ENCODE measurements around the gene CFDP1. TPM values are rescaled to one million over a fixed set of nuclear protein-coding genes. Genes with fewer than 3 reads are reported as not detected.

The CFDP1 gene
- total and polyA plus RNA-seq, 2 of the 13 experiments (the other 11 are each of a cell fraction or from before 2014, with no cell fraction given), result 78.6 to 153 TPM

GRCh38 chr16:75420987-75421819 is 12.1 kb downstream of the CFDP1 start:
- peak; percentile 73 for DNase-seq (ENCODE audit: low spot score)
- CTCF ChIA-PET (ENCODE audit: low intra/inter-chr PET ratio, low total read pairs), result no interaction called here
- H3K9me3 ChIP-seq (ENCODE audit: low read length), result no peaks in the 10 kb centered on the region
- H3K4me2 ChIP-seq (ENCODE audit: low read depth, low read length), result peak overlapping the region; percentile 67
- POLR2A ChIA-PET, result interaction anchor here (0.6 to 3.5 kb wide), 4 partner anchors 13 to 116 kb away, joined by 3 to 18 read pairs (median 3); partner anchors contain the start of gene CFDP1
- TSS peak; percentile 6 for BruUV-seq (replicated peaks)
- H3K4me1 ChIP-seq (ENCODE audit: insufficient read depth, low read length), result peaks cover 85% of the 10 kb centered on the region
- intact Hi-C loops (cut with micrococcal nuclease; ENCODE audit: unreplicated experiment), result no loop called here
- FAIRE-seq, result no peak
- peak overlapping the region; percentile 49 for H3K27ac ChIP-seq (ENCODE audit: extremely low read length, insufficient read depth, low read length)
- H3K4me3 ChIP-seq (replicated peaks in 1 of 3; ENCODE audit: insufficient read depth in 1 of 3, low read depth in 2 of 3, low read length in 3 of 3), result peak overlapping the region in 1 of 3 experiments; percentile 10; a peak in 1 of 6 replicates
- no peaks in the 10 kb centered on the region for H3K27me3 ChIP-seq (ENCODE audit: control insufficient read depth in 1 of 2, insufficient read depth in 2 of 2, low read length in 2 of 2)
- 62% methylated on average over 8 of the region's 8 CpGs for WGBS (ENCODE audit: low lambda C conversion rate)
- H3K79me2 ChIP-seq (ENCODE audit: insufficient read depth, low read length), result peaks cover 88% of the 10 kb centered on the region
- no peak overlapping the region for H2AFZ ChIP-seq (ENCODE audit: low read length)
- H4K20me1 ChIP-seq (ENCODE audit: insufficient read depth, low read length), result 0 out of 2 replicates have a peak, but pooled peaks cover 4% of the 10 kb centered on the region
- peak; percentile 89 for ATAC-seq
- in situ Hi-C loops (cut with HindIII; ENCODE audit: extremely low pct_ligation_motif_present, low pct_unique_long_range_greater_than_20kb), result no loop called here
- no peaks in the 10 kb centered on the region; a peak in 1 of 5 replicates for H3K36me3 ChIP-seq (replicated peaks in 1 of 2; ENCODE audit: control insufficient read depth in 1 of 2, insufficient read depth in 2 of 2, low read length in 2 of 2)
- peak overlapping the region; percentile 18; the same call in 1 of the 2 replicates for H3K9ac ChIP-seq (ENCODE audit: insufficient read depth, low read depth, low read length)
- TF ChIP-seq PRMT3 (CRISPR knock-in tag; IDR thresholded peaks at IDR 0.05; ENCODE audit: borderline replicate concordance, low read depth) (no peak), RFX5 (IDR thresholded peaks at IDR 0.05; ENCODE audit: low read depth, low read length) (no peak), ZNF101 (CRISPR knock-in tag; IDR thresholded peaks at IDR 0.05; ENCODE audit: borderline replicate concordance, low read depth) (no peak), PLSCR1 (CRISPR knock-in tag; IDR thresholded peaks at IDR 0.05; ENCODE audit: borderline replicate concordance) (no peak), ZMYM3 (CRISPR knock-in tag; IDR thresholded peaks at IDR 0.05) (no peak), ZNF546 (CRISPR knock-in tag; conservative IDR thresholded peaks at IDR 0.05) (no peak), KLF11 (CRISPR knock-in tag; IDR thresholded peaks at IDR 0.05) (no peak), ZNF850 (CRISPR knock-in tag; conservative IDR thresholded peaks at IDR 0.05) (no peak), ZNF737 (CRISPR knock-in tag; IDR thresholded peaks at IDR 0.05; ENCODE audit: borderline replicate concordance) (no peak), SMAD3 (CRISPR knock-in tag; IDR thresholded peaks at IDR 0.05) (peak; percentile 46; the same call in 1 of the 2 replicates), CENPX (CRISPR knock-in tag; IDR thresholded peaks at IDR 0.05) (no peak), IRF2 (CRISPR knock-in tag; IDR thresholded peaks at IDR 0.05) (peak; percentile 73), PCBP1 (IDR thresholded peaks at IDR 0.05; ENCODE audit: borderline replicate concordance, low read depth, low read length) (no peak), BCL3 (CRISPR knock-in tag; IDR thresholded peaks at IDR 0.05) (no peak), POLR2G (IDR thresholded peaks at IDR 0.05; ENCODE audit: low read depth, low read length) (peak; percentile 65), ZNF512B (CRISPR knock-in tag; IDR thresholded peaks at IDR 0.05; ENCODE audit: borderline replicate concordance) (no peak), WIZ (CRISPR knock-in tag; IDR thresholded peaks at IDR 0.05) (no peak), ZBTB8A (CRISPR knock-in tag; IDR thresholded peaks at IDR 0.05; ENCODE audit: borderline replicate concordance, low read depth) (no peak), HHEX (CRISPR knock-in tag; IDR thresholded peaks at IDR 0.05) (no peak)

Data from HepG2 (cell line).